ENCODE measurements around the gene ADPGK.
"Not testable (repeated sequence)": the region's sequence is repeated elsewhere in the genome, so short reads cannot be mapped to it uniquely, and the experiment has no call there.

The ADPGK gene

DNA sequence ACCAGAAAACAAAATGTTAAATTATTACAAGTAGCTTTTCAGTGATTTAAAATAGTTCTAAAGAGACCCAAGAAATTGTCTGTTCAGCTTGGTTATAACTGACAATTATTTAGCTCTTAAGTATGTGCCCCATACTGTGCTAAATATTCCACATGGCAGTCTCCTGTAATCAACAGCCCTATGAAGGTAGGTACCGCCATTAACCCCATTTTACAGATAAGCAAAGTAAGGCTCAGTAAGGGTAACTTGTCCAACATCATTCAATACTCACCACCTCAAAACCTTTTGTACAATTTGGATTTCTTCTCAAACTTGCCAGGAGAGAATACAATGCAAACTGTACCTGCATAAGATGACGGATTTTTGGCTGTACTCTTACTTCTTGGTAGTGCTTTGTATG lies 33.9 kb downstream of the ADPGK start:
- DNase-seq (ENCODE audit: low spot score) = no peak

GRCh38 chr15:72740219-72740618 lies 43.3 kb downstream of the ADPGK start:
- DNase-seq (ENCODE audit: low spot score) = no peak

GRCh38 chr15:72737723-72738122 lies 45.8 kb downstream of the ADPGK start:
- DNase-seq (ENCODE audit: low spot score) = no peak

- DNase-seq (ENCODE audit: low spot score) = no peak
Observed at GRCh38 chr15:72737061-72737460, 46.5 kb downstream of the ADPGK start.

DNA sequence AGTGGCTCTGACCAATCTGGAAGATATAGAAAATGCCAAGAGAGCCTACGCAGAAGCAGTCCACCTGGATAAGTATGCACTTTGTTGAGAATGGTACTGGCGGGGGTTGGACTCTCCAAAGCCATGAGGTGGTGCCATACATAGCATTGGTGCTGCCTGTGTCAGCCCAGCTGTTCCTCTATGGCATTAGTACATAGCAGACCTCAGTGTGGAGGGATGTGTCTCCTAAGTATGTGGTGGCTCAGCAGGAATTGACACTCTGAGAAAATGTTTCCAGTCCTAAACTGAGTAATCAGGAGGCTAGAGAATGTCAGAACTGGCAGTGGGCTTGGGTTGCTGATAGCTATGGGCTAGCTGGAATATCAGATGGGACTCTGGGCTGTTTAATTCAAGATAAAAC lies 48.4 kb downstream of the ADPGK start:
- DNase-seq (ENCODE audit: low spot score) = no peak

- DNase-seq (ENCODE audit: low spot score) = no peak
Observed at GRCh38 chr15:72733941-72734738, 49.4 kb downstream of the ADPGK start.

DNA sequence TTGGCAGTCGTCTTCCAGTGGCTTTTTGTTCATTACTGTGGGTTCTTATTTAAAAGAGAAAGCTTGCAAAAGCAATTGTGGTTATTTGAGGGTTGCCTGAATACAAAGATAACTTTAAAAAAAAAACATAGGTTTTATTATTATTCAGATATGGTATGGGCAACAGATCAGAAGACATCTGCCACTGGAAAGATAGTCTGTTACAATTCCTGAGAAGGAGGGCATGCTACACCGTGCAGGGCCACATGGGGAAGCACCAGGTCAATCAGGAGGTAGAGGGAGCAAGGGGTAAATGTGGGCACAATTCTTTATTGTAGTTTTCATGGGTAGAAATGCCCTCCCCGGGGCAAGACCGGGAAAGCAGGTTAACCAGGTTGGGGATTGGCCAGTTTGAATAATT lies 51.0 kb downstream of the ADPGK start:
- DNase-seq (ENCODE audit: low spot score) = no peak

GRCh38 chr15:72732086-72732485 lies 51.5 kb downstream of the ADPGK start:
- DNase-seq (ENCODE audit: low spot score) = no peak

DNA sequence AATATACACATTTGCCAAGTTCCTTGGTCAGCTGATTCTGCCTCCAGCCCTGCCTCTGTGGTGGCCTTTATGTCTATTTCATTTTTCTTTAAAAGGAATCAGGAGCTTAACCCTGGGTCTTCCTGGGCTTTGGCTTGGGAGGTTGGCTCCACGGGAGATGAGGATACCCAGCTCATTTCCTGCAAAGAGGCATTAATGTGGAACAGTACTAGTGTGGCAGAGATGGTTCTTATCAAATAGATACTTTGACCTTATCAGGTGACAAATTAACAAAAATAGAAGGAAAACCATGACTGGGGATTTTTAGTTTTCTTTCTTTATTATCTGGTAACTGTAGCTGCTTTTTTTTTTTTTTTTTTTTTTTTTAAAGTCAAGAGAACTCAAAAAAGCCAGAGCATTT lies 54.7 kb downstream of the ADPGK start:
- DNase-seq (ENCODE audit: low spot score) = no peak

GRCh38 chr15:72728249-72728648 lies 55.3 kb downstream of the ADPGK start:
- DNase-seq (ENCODE audit: low spot score) = not testable (repeated sequence)

DNA sequence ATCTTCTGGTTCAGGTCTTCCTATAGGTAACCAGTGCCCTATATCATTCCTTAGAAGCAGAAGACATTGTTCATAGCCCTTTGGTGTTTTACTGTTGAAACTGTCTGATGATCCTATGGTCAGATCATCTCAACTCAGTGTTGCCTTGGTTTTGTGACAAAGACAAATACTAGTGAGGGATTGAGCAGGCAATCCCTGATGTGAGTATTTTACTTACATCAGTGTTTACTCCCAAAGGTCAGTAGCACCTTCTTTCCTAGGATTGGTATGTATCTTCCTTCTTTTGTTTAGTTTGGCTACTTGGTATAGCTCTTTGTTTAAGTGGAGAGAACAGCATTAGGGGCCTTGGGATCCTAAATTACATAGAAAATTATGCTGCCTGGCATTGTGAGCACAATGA lies 56.4 kb downstream of the ADPGK start:
- DNase-seq (ENCODE audit: low spot score) = no peak

- not testable (repeated sequence) for DNase-seq (ENCODE audit: low spot score)
Observed at GRCh38 chr15:72725851-72726250, 57.7 kb downstream of the ADPGK start.

DNA sequence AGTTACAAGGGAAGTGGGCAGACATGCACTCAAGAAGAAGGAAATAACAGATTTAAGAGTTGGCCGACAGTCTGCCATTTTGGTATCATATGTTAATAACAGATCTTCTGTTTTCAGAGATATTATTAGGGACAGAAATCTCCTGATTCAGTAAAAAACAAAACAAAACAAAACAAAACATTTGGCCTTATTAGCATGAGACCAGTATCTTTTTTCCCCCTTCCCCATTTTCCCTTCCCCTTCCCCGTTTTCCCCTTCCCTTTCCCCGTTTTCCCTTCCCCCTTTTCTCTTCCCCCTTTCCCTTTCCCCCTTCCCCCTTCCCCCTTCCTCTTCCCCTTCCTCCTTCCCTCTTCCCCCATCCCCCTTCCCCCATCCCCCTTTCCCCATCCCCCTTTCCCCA lies 58.1 kb downstream of the ADPGK start:
- DNase-seq (ENCODE audit: low spot score) = no peak

GRCh38 chr15:72724028-72724427 lies 59.5 kb downstream of the ADPGK start:
- no peak for DNase-seq (ENCODE audit: low spot score)

- DNase-seq (ENCODE audit: low spot score) = peak; percentile 57
Observed at GRCh38 chr15:72722071-72722696, 61.4 kb downstream of the ADPGK start.

DNA sequence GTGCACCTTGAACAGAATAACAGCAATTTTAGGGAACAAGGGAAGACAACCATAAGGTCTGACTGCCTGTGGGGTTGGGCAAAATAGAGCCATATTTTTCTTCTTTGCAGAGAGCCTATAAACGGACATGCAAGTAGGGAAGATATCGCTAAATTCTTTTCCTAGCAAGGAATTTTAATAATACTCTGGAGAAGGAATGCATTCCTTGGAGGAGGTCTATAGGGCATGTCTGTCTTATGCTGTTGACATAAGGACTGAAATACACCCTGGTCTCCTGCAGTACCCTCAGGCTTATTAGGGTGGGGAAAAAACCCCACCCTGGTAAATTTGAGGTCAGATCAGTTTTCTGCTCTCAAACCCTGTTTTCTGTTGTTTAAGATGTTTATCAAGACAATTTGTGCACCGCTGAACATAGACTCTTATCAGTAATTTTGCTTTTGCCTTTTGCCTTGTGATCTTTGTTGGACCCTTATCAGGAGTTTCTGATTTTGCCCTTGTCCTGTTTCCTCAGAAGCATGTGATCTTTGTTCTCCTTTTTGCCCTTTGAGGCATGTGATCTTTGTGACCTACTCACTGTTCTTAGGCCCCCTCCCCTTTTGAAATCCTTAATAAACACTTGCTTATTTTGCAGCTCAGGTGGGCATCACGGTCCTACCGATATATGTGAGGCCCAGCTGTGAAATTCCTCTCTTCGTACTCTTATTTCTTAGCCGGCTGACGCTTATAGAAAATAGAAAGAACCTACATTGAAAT lies 74.8 kb downstream of the ADPGK start:
- not testable (repeated sequence) for DNase-seq (ENCODE audit: low spot score)

DNA sequence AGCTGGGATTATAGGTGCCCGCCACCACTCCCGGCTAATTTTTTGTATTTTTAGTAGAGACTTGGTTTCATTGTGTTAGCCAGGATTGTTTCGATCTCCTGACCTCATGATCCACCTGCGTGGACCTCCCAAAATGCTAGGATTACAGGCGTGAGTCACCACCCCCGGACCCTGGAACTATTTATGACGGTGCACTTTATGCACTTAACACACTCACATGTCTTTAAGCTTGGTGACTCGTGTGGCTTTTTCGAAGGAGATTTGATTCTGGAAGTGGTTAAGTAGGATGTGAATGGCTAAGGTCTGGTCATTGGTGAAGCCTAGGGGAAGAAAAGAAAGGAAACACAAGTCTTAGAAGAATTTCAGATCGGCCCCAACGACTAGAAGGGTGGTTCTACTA lies 77.3 kb downstream of the ADPGK start:
- DNase-seq (ENCODE audit: low spot score) = no peak

Data from AG08396 (cell line).